GM21447 (cell line): ENCODE measurements around the gene PLK4.
"Not testable (repeated sequence)": the region's sequence is repeated elsewhere in the genome, so short reads cannot be mapped to it uniquely, and the experiment has no call there.

Source experiments
- ATAC-seq: cut with Tn5 transposase; IDR thresholded peaks from one replicate; pipeline ENCODE4 v1.9.1; 2021; ENCODE audit not compliant: unreplicated experiment

The PLK4 gene

DNA sequence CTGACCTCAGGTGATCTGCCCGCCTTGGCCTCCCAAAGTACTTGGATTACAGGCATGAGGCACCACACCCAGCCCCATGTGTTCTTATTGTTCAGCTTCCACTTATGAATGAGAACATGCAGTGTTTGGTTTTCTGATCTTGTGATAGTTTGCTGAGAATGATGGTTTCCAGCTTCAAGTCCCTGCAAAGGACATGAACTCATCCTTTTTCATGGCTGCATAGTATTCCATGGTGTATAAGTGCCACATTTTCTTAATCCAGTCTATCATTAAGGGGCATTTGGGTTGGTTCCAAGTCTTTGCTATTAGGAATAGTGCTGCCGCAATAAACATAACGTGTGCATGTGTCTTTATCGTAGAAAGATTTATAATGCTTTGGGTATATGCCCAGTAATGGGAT is 19.0 kb downstream of the PLK4 start:
- ATAC-seq: not testable (repeated sequence)

DNA sequence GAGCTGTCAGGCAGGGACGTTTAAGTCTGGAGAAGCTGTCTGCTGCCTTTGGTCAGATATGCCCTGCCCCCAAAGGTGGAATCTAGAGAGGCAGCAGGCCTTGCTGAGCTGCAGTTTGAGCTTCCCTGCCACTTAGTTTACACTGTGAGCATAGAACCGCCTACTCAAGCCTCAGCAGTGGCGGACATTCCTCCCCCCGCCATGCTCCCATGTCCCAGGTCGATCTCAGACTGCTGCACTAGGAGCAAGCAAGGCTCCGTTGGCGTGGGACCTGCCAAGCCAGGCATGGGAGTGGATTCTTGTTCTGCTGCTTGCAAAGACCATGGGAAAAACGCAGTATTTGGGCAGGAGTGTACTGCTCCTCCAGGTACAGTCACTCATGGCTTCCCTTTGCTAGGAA is 24.3 kb downstream of the PLK4 start:
- ATAC-seq: no peak

DNA sequence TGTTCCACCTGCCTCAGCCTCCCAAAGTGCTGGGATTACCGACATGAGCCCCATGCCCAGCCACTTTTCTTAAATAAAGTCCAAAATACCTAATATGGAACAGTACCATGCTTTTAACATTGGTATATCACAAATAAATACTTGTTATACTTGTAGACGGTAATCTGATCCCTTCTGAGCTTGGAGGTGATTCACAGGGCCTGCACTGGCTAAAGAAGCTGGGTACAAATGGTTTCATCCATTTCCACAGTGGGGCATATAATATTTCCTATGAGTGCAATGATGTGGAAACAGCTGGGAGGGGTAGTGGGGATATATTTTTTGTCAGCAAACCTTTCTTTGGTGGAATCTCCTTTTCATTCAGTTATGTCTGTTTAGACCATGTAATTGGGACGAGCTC is 35.8 kb downstream of the PLK4 start:
- no peak for ATAC-seq

- no peak for ATAC-seq
Measured at GRCh38 chr4:127917151-127917550, 36.5 kb downstream of the PLK4 start.

DNA sequence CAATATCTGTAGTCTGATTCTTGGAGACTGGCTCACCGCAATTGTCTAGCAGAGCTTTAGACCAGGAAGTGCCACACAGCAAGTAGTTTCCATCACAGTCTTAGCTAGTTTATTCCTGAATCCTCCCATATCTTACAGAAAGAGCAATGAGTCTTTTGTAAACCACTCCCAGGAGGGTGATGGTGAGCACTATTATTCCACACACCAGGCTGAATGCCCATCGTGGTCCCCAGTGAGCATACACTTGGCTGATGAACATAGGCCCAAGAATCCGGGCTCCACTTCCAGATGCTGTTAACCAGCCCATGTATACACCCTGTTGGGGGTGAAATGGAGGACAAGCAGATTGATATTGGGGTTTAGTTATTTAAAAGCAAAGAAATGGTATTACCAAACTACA is 39.8 kb downstream of the PLK4 start:
- ATAC-seq: no peak

GRCh38 chr4:127922226-127922625 is 41.5 kb downstream of the PLK4 start:
- no peak for ATAC-seq

DNA sequence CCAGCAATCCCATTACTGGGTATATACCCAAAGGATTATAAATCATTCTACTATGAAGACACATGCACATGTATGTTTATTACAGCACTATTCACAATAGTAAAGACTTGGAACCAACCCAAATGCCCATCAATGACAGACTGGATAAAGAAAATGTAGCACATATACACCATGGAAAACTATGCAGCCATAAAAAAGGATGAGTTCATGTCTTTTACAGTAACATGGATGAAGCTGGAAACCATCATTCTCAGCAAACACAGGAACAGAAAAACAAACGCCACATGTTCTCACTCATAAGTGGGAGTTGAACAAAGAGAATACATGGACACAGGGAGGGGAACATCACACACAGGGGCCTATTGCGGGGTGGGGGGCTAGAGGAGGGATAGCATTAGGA is 45.0 kb downstream of the PLK4 start:
- not testable (repeated sequence) for ATAC-seq

GRCh38 chr4:127930175-127930574 is 49.5 kb downstream of the PLK4 start:
- no peak for ATAC-seq

DNA sequence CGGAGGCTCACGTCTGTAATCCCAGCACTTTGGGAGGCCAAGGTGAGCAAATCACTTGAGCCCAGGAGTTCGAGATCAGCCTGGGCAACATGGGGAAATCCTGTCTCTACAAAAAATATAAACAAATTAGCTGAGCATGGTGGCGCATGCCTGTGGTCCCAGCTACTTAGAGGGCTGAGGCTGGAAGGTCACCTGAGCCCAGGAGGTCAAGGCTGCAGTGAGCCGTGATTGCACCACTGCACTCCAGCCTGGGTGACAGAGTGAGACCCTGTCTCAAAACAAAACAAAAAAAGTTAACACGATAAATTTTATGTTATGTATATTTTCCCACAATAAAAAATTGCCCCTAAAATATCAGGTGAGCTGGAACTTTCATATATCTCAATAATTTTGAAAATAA is 51.1 kb downstream of the PLK4 start:
- ATAC-seq: not testable (repeated sequence)

DNA sequence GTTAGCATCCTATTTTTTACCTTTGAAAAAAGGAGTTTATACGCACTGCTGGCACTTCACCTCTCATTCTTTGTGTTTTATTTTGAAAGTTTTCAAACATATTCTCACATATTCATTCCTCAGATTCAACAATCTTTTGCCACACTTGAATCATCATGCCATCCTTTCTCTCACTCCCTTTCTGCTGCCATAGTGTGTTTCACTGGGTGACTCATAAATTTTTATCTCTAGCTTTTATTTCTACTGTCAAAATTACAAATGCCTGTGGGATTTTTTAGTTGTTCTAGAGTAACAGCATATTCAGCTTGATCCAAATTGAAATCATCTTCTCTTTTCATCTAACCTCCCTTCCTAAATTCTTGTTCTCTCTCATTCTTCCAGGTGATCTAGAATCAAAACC is 56.3 kb downstream of the PLK4 start:
- ATAC-seq: no peak
